Liver (tissue), 9 donors: ENCODE measurements around the gene ANKEF1. TPM values are rescaled to one million over a fixed set of nuclear protein-coding genes. Genes with fewer than 3 reads are reported as not detected.

Experiments used
- DNase-seq: peaks from one replicate; pipeline ENCODE4 v3.0.0-alpha.2; 2017; ENCODE audit warnings: low spot score
- H3K27ac ChIP-seq, 2 donors: one replicate each; pipeline ENCODE4 v1.7.0; 2013; ENCODE audit warnings: inconsistent platforms in 2 of 2, low read length in 2 of 2, control low read depth in 1 of 2, low read depth in 1 of 2, mild to moderate bottlenecking in 1 of 2
- H3K27me3 ChIP-seq, 4 donors: one replicate each; pipeline versions ENCODE4 v1.6.1 to v1.7.0; 2013; ENCODE audit warnings: low read length in 3 of 4, inconsistent platforms in 1 of 4, mild to moderate bottlenecking in 1 of 4, moderate library complexity in 1 of 4; ENCODE audit not compliant: control insufficient read depth in 4 of 4, insufficient read depth in 4 of 4
- H3K36me3 ChIP-seq, 4 donors: one replicate each; pipeline versions ENCODE4 v1.6.1 to v1.7.0; 2013; ENCODE audit warnings: low read length in 3 of 4, mild to moderate bottlenecking in 3 of 4, low read depth in 1 of 4, moderate library complexity in 1 of 4; ENCODE audit not compliant: control insufficient read depth in 4 of 4, insufficient read depth in 3 of 4
- H3K4me1 ChIP-seq, 4 donors: one replicate each; pipeline versions ENCODE4 v1.6.1 to v1.7.0; 2013; ENCODE audit warnings: low read length in 3 of 4, mild to moderate bottlenecking in 3 of 4, moderate library complexity in 1 of 4; ENCODE audit not compliant: control insufficient read depth in 4 of 4, insufficient read depth in 4 of 4
- H3K4me3 ChIP-seq, 3 donors: one replicate each; pipeline versions ENCODE4 v1.6.1 to v1.7.0; 2013; ENCODE audit warnings: low read length in 3 of 3, control low read depth in 1 of 3, low read depth in 1 of 3, mild to moderate bottlenecking in 1 of 3
- H3K9ac ChIP-seq, 2 donors: one replicate each; pipeline ENCODE4 v1.7.0; 2013; ENCODE audit warnings: low read length in 2 of 2, mild to moderate bottlenecking in 2 of 2, moderate library complexity in 2 of 2, control low read depth in 1 of 2, low read depth in 1 of 2
- H3K9me3 ChIP-seq, 4 donors: one replicate each; pipeline versions ENCODE4 v1.6.1 to v1.7.0; 2013; ENCODE audit warnings: low read length in 3 of 4; ENCODE audit not compliant: control insufficient read depth in 4 of 4
- ATF3 ChIP-seq: IDR thresholded peaks from 2 replicates; pipeline ENCODE4 v1.6.1; 2016; ENCODE audit warnings: antibody characterized with exemption
- CTCF ChIP-seq: fragments of 150-350 bp; IDR thresholded peaks from 2 replicates; pipeline ENCODE4 v1.5.1; 2017; ENCODE audit warnings: improper control_type of control experiment, low read depth, low read length; ENCODE audit not compliant: missing input control
- EGR1 ChIP-seq, 2 donors: IDR thresholded peaks; 2 replicates each; pipeline ENCODE4 v1.6.1; 2016 to 2018; ENCODE audit warnings: antibody characterized with exemption in 2 of 2, low read depth in 2 of 2
- FOXA1 ChIP-seq: IDR thresholded peaks from 2 replicates; pipeline ENCODE4 v1.6.1; 2016; ENCODE audit warnings: antibody characterized with exemption
- FOXA2 ChIP-seq: IDR thresholded peaks from 2 replicates; pipeline ENCODE4 v1.6.1; 2016; ENCODE audit warnings: antibody characterized with exemption
- GABPA ChIP-seq, 2 donors: IDR thresholded peaks in 1 of 2; conservative IDR thresholded peaks in 1 of 2; 2 replicates each; pipeline ENCODE4 v1.6.1; 2016; ENCODE audit warnings: antibody characterized with exemption in 2 of 2, mild to moderate bottlenecking in 1 of 2, moderate library complexity in 1 of 2
- HNF4A ChIP-seq, 2 donors: conservative IDR thresholded peaks; 2 replicates each; pipeline ENCODE4 v1.6.1; 2016; ENCODE audit warnings: antibody characterized with exemption in 2 of 2, mild to moderate bottlenecking in 2 of 2
- HNF4G ChIP-seq: IDR thresholded peaks from 2 replicates; pipeline ENCODE4 v1.6.1; 2016; ENCODE audit warnings: antibody characterized with exemption
- JUND ChIP-seq, 2 donors: IDR thresholded peaks; 2 replicates each; pipeline ENCODE4 v1.6.1; 2016; ENCODE audit warnings: antibody characterized with exemption in 2 of 2
- MAX ChIP-seq: IDR thresholded peaks from 2 replicates; pipeline ENCODE4 v1.6.1; 2016; ENCODE audit warnings: antibody characterized with exemption
- NR2F2 ChIP-seq: IDR thresholded peaks from 2 replicates; pipeline ENCODE4 v1.6.1; 2016; ENCODE audit warnings: antibody characterized with exemption
- RAD21 ChIP-seq, 2 donors: IDR thresholded peaks; 2 replicates each; pipeline ENCODE4 v1.6.1; 2016; ENCODE audit warnings: antibody characterized with exemption in 2 of 2, mild to moderate bottlenecking in 2 of 2
- REST ChIP-seq: IDR thresholded peaks from 2 replicates; pipeline ENCODE4 v1.6.1; 2016; ENCODE audit warnings: antibody characterized with exemption, mild to moderate bottlenecking
- RXRA ChIP-seq, 2 donors: IDR thresholded peaks; 2 replicates each; pipeline ENCODE4 v1.6.1; 2017 to 2018; ENCODE audit warnings: antibody characterized with exemption in 2 of 2, mild to moderate bottlenecking in 1 of 2
- SP1 ChIP-seq: IDR thresholded peaks from 2 replicates; pipeline ENCODE4 v1.6.1; 2018; ENCODE audit warnings: antibody characterized with exemption, mild to moderate bottlenecking
- TAF1 ChIP-seq: conservative IDR thresholded peaks from 2 replicates; pipeline ENCODE4 v1.6.1; 2016; ENCODE audit warnings: antibody characterized with exemption, mild to moderate bottlenecking
- YY1 ChIP-seq: IDR thresholded peaks from 2 replicates; pipeline ENCODE4 v1.6.1; 2016; ENCODE audit warnings: antibody characterized with exemption, mild to moderate bottlenecking
- WGBS: extraction: QIAGEN DNeasy Blood & Tissue Kit; methylation state at CpG from one replicate; pipeline ENCODE4 v1.1.7; 2013; 5-methylcytosine and 5-hydroxymethylcytosine counted together
- polyA plus RNA-seq, 2 donors: library from polyadenylated mRNA; stranded (reverse) in 1 of 2; unstranded in 1 of 2; fragments of 200-250 nt in 1 of 2; fragments of >200 nt in 1 of 2; fragmentation: Nextera tagmentation in 1 of 2; extraction: Ambion mirVana in 1 of 2; gene quantifications; one replicate each; pipeline versions ENCODE4 v1.2.1 to v1.2.3, GENCODE V29; 2013 to 2015
- total RNA-seq, 2 donors: library from RNA; depleted of rRNA; stranded (reverse); fragments of >200 nt; gene quantifications; one replicate each; pipeline ENCODE4 v1.2.3, GENCODE V29; 2014
- donor health status: healthy.
- donor health status: healthy.
- donor health status: healthy.
- donor health status: healthy.
- donor health status: healthy.

Gene ANKEF1
- total and polyA plus RNA-seq, 4 donors, result 1.6 to 5.1 (median 2.6) TPM

GRCh38 chr20:10012464-10012863, 22.3 kb upstream of the ANKEF1 start:
- Histone ChIP-seq H3K36me3 (no peaks in the 10 kb centered on the region), H3K27me3 (peaks cover 0 to 2% (median 0%) of the 10 kb centered on the region in 4 donors), H3K9ac (no peak overlapping the region), H3K4me1 (no peaks in the 10 kb centered on the region), H3K27ac (no peak overlapping the region), H3K4me3 (no peak overlapping the region), H3K9me3 (no peaks in the 10 kb centered on the region)
- WGBS, result 64% methylated on average over 5 of the region's 5 CpGs
- DNase-seq, result no peak
- TF ChIP-seq HNF4A (conservative IDR thresholded peaks at IDR 0.05) (no peak), GABPA (IDR thresholded peaks at IDR 0.05 in 1 of 2, conservative IDR thresholded peaks at IDR 0.05 in 1 of 2) (no peak), MAX (no peak), JUND (IDR thresholded peaks at IDR 0.05) (no peak), RXRA (IDR thresholded peaks at IDR 0.05) (no peak), REST (no peak), EGR1 (IDR thresholded peaks at IDR 0.05; ENCODE audit: low read depth in 2 of 2) (no peak), TAF1 (no peak), FOXA1 (no peak)

GRCh38 chr20:10014431-10014830, 20.4 kb upstream of the ANKEF1 start:
- Histone ChIP-seq H3K4me3 (no peak overlapping the region), H3K27ac (no peak overlapping the region), H3K27me3 (peaks cover 0 to 2% (median 0%) of the 10 kb centered on the region in 4 donors), H3K36me3 (no peaks in the 10 kb centered on the region), H3K9me3 (no peaks in the 10 kb centered on the region), H3K9ac (no peak overlapping the region), H3K4me1 (no peaks in the 10 kb centered on the region)
- no peak for DNase-seq
- TF ChIP-seq EGR1 (IDR thresholded peaks at IDR 0.05; ENCODE audit: low read depth in 2 of 2) (no peak), FOXA1 (no peak), NR2F2 (no peak), CTCF (no peak), FOXA2 (no peak), YY1 (no peak), RXRA (IDR thresholded peaks at IDR 0.05) (no peak), TAF1 (no peak), ATF3 (no peak), HNF4G (no peak), RAD21 (IDR thresholded peaks at IDR 0.05) (no peak), MAX (no peak), HNF4A (conservative IDR thresholded peaks at IDR 0.05) (no peak), SP1 (no peak), GABPA (IDR thresholded peaks at IDR 0.05 in 1 of 2, conservative IDR thresholded peaks at IDR 0.05 in 1 of 2) (no peak), REST (no peak), JUND (IDR thresholded peaks at IDR 0.05) (no peak)
- 85% methylated on average over 5 of the region's 5 CpGs for WGBS
